K562 (cell line): ENCODE data around the gene ABCC9. TPM values are rescaled to one million over a fixed set of nuclear protein-coding genes. Genes with fewer than 3 reads are reported as not detected.
"Not testable (repeated sequence)": the region's sequence is repeated elsewhere in the genome, so short reads cannot be mapped to it uniquely, and the experiment has no call there.

ENCODE experiments used
- ATAC-seq: fragments of 200-7000 bp; cut with Tn5 transposase; 3 replicates; pipeline ENCODE4 v1.9.1; 2020; ENCODE audit warnings: moderate library complexity
- BruUV-seq: library from RNA; stranded (reverse); fragments of 400-500 nt; replicated peaks from 2 replicates; lab custom pipeline; 2021; lab: Mats Ljungman, UMichigan
- CTCF ChIA-PET: fragments of 300-600 bp; formaldehyde crosslinking; extraction: SDS; loops from one replicate; lab custom pipeline; 2021; ENCODE audit warnings: low intra/inter-chr PET ratio; lab: Yijun Ruan, JAX
- POLR2A ChIA-PET: fragments of 300-600, 350-650 bp; sonication (Branson Sonifier 250); formaldehyde crosslinking; extraction: SDS; loops from one replicate; lab custom pipeline; 2021; ENCODE audit warnings: antibody characterized with exemption, inconsistent platforms; lab: Yijun Ruan, JAX
- DNase-seq, 4 experiments: peaks; one replicate each; pipeline versions ENCODE4 v3.0.0 to v3.0.0-alpha.2; 2011 to 2018; ENCODE audit warnings: low spot score in 3 of 4, mixed read lengths in 3 of 4; ENCODE audit errors: extremely low read depth in 1 of 4
- FAIRE-seq: peaks from 2 replicates; lab custom pipeline; 2011; peaks lifted over from hg19 to GRCh38; lab: Jason Lieb, UNC
- H2AFZ ChIP-seq: 2 replicates; pipeline ENCODE4 v1.6.0; 2011; ENCODE audit warnings: low read depth, low read length, control low read depth, inconsistent platforms
- H3K27ac ChIP-seq: fragments of 200-600 bp; 3 replicates; pipeline ENCODE4 v1.8.0; 2011; ENCODE audit warnings: low read depth, mild to moderate bottlenecking, control low read depth, inconsistent platforms, low read length, moderate library complexity, mixed read lengths; ENCODE audit errors: extremely low read depth
- H3K27me3 ChIP-seq, 2 experiments: fragments of 300-600 bp in 1 of 2; 2 replicates in 1 of 2; 3 replicates in 1 of 2; pipeline versions ENCODE4 v1.6.0 to v1.8.0; 2011; ENCODE audit warnings: inconsistent platforms in 2 of 2, low read length in 2 of 2, mild to moderate bottlenecking in 1 of 2, mixed read lengths in 1 of 2, moderate library complexity in 1 of 2; ENCODE audit not compliant: control insufficient read depth in 2 of 2, insufficient read depth in 2 of 2
- H3K36me3 ChIP-seq: fragments of 300-600 bp; 3 replicates; pipeline ENCODE4 v1.8.0; 2011; ENCODE audit warnings: mild to moderate bottlenecking, low read length, inconsistent platforms; ENCODE audit not compliant: control insufficient read depth, insufficient read depth
- H3K4me1 ChIP-seq, 2 experiments: fragments of 200-600 bp in 1 of 2; replicated peaks in 1 of 2; 2 replicates in 1 of 2; 3 replicates in 1 of 2; pipeline versions ENCODE4 v1.5.1 to v1.8.0; 2011; ENCODE audit warnings: inconsistent platforms in 2 of 2, low read length in 2 of 2, mild to moderate bottlenecking in 1 of 2, mixed read lengths in 1 of 2, moderate library complexity in 1 of 2; ENCODE audit not compliant: control insufficient read depth in 2 of 2, insufficient read depth in 2 of 2
- H3K4me2 ChIP-seq: 2 replicates; pipeline ENCODE4 v1.6.1; 2011; ENCODE audit warnings: low read length, control low read depth, inconsistent platforms, mixed read lengths; ENCODE audit not compliant: insufficient read depth
- H3K4me3 ChIP-seq: fragments of 200-600 bp; sonication (generic), shearing (Covaris generic); 2 replicates; pipeline ENCODE4 v1.5.1; 2016; ENCODE audit warnings: control low read depth, inconsistent platforms
- H3K79me2 ChIP-seq: fragments of 200-600 bp; 3 replicates; pipeline ENCODE4 v1.8.0; 2011; ENCODE audit warnings: low read length, inconsistent platforms; ENCODE audit not compliant: control insufficient read depth, insufficient read depth
- H3K9ac ChIP-seq, 2 experiments: 2 replicates each; pipeline versions ENCODE4 v1.6.0 to v1.6.1; 2011; ENCODE audit warnings: low read depth in 2 of 2, low read length in 2 of 2, control low read depth in 1 of 2, inconsistent platforms in 1 of 2, mild to moderate bottlenecking in 1 of 2, mixed read lengths in 1 of 2; ENCODE audit not compliant: insufficient read depth in 1 of 2
- H3K9me1 ChIP-seq: one replicate; pipeline ENCODE4 v1.6.0; 2011; ENCODE audit warnings: inconsistent platforms, mild to moderate bottlenecking, low read length, moderate library complexity; ENCODE audit not compliant: control insufficient read depth, insufficient read depth
- H3K9me3 ChIP-seq: replicated peaks from 2 replicates; pipeline ENCODE4 v1.5.1; 2011; ENCODE audit warnings: low read depth, low read length, inconsistent platforms; ENCODE audit not compliant: control insufficient read depth, insufficient read depth
- H4K20me1 ChIP-seq: replicated peaks from 2 replicates; pipeline ENCODE4 v1.6.1; 2011; ENCODE audit warnings: low read length, inconsistent platforms, mixed read lengths; ENCODE audit not compliant: control insufficient read depth, insufficient read depth
- NBN ChIP-seq: fragments of 450-650 bp; IDR thresholded peaks from 2 replicates; pipeline ENCODE4 v1.6.1; 2016; ENCODE audit warnings: low read depth, mild to moderate bottlenecking
- SFPQ ChIP-seq: fragments of 200-400 bp; formaldehyde crosslinking; IDR thresholded peaks from 2 replicates; pipeline ENCODE4 v1.6.1; 2017; ENCODE audit warnings: mild to moderate bottlenecking, low read depth, low read length, moderate library complexity
- ZHX1 ChIP-seq: fragments of 150-350 bp; conservative IDR thresholded peaks from 2 replicates; pipeline ENCODE4 v1.6.1; 2014; ENCODE audit warnings: low read length
- ZKSCAN8 ChIP-seq: fragments of 200-800 bp; sonication (Bioruptor generic); IDR thresholded peaks from 2 replicates; pipeline ENCODE4 v1.6.1; 2016; ENCODE audit warnings: missing genetic modification characterization, missing compliant biosample characterization
- ZNF146 ChIP-seq: IDR thresholded peaks from one replicate; pipeline ENCODE4 v1.6.1; 2018; ENCODE audit warnings: missing compliant biosample characterization; ENCODE audit not compliant: unreplicated experiment
- ZNF436 ChIP-seq: fragments of 250-450, 450-650 bp; sonication (Bioruptor Pico); formaldehyde crosslinking; IDR thresholded peaks from 2 replicates; pipeline ENCODE4 v1.7.0; 2020; ENCODE audit warnings: mild to moderate bottlenecking
- WGBS: fragments of 100-300 bp; shearing (Covaris generic); methylation state at CpG from one replicate; pipeline ENCODE4 v1.1.6; 2016; ENCODE audit warnings: low coverage, mixed read lengths; ENCODE audit not compliant: insufficient coverage; ENCODE audit errors: missing lambda C conversion rate; 5-methylcytosine and 5-hydroxymethylcytosine counted together
- in situ Hi-C: fragments of 300-500 bp; cut with MboI; formaldehyde crosslinking; loops from 4 replicates; pipeline ENCODE4 v1.15.0; 2018; ENCODE audit warnings: inconsistent platforms, mixed read lengths
- intact Hi-C: fragments of 100-400 bp; cut with micrococcal nuclease; formaldehyde crosslinking; loops from 2 replicates; pipeline ENCODE4 v1.14.2; 2022
- polyA plus RNA-seq, 8 experiments: library from polyadenylated mRNA; depleted of rRNA in 4 of 8; stranded (reverse) in 5 of 8; unstranded in 3 of 8; fragments of >200 nt; fragmentation: Nextera tagmentation in 2 of 8; fragmentation: Illumina TruSeq in 1 of 8; extraction: Ambion mirVana in 2 of 8; extraction: Trizol in 1 of 8; gene quantifications; 2 replicates each; pipeline versions ENCODE4 v1.2.1 to v1.2.3, GENCODE V29; 2011 to 2014; ENCODE audit warnings: inconsistent platforms in 1 of 8, missing spikeins in 1 of 8
- total RNA-seq, 7 experiments: library from RNA; depleted of rRNA in 6 of 7; stranded (reverse); fragments of >200 nt in 6 of 7; fragmentation: Illumina TruSeq in 2 of 7; extraction: Trizol in 2 of 7; gene quantifications; 2 replicates each; pipeline versions ENCODE4 v1.2.1 to v1.2.3, GENCODE V29; 2011 to 2021; ENCODE audit warnings: low replicate concordance in 1 of 7
- TF ChIP-seq, protein P1 (sequence below): fragments of 450-650 bp; conservative IDR thresholded peaks from 2 replicates; pipeline ENCODE4 v1.6.1; 2016; ENCODE audit warnings: missing genetic modification characterization, low read depth, mild to moderate bottlenecking, control low read depth, missing compliant biosample characterization

ABCC9 gene
- total and polyA plus RNA-seq, 9 of the 15 experiments (the other 6 are each of a cell fraction or from before 2014, with no cell fraction given), result 0.05 to 0.40 (median 0.18) TPM

- DNase-seq, FAIRE-seq, H3K9ac ChIP-seq, H2AFZ ChIP-seq, H3K9me3 ChIP-seq, H3K27me3 ChIP-seq, in situ Hi-C loops, H3K27ac ChIP-seq, intact Hi-C loops, POLR2A ChIA-PET, H3K4me3 ChIP-seq, CTCF ChIA-PET, ATAC-seq, H3K36me3 ChIP-seq, H4K20me1 ChIP-seq, H3K79me2 ChIP-seq, H3K9me1 ChIP-seq, BruUV-seq, H3K4me2 ChIP-seq, H3K4me1 ChIP-seq: not testable (repeated sequence)
- WGBS, result 24% methylated on average over 2 of the region's 2 CpGs
- TF ChIP-seq ZNF146 (CRISPR knock-in tag), result peak; percentile 60
Observed at GRCh38 chr12:21812340-21812739, 128.9 kb downstream of the ABCC9 start.

DNA sequence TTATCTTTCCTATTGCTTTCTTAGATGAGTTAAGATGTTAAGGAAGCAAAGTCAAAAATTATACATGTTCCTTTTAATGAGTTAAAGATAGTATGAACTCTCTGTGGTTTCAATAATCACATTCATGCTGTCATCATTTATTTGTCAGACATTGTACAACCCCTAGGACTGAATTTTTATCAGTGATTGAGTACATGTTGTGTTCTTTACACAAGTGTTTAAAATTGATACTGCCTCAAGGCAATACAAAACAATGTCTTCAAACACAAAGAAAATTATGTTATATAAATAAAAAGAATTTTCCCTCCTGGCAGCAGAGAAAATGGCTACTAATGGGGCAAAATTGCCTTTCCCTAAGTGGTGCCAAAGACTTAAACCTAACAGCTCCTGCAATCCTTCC lies 132.1 kb downstream of the ABCC9 start:
- intact Hi-C loops, result no loop called here
- no peak for DNase-seq
- ChIA-PET POLR2A (no interaction called here), CTCF (no interaction called here)
- no peaks in the 10 kb centered on the region for H3K36me3 ChIP-seq
- no peaks in the 10 kb centered on the region for H3K4me1 ChIP-seq
- no peak overlapping the region for H3K4me2 ChIP-seq
- no peaks in the 10 kb centered on the region for H3K9me3 ChIP-seq
- no peak overlapping the region for H3K27ac ChIP-seq
- in situ Hi-C loops, result no loop called here
- H3K4me3 ChIP-seq, result no peak overlapping the region
- FAIRE-seq, result no peak
- H3K79me2 ChIP-seq, result no peaks in the 10 kb centered on the region
- no peaks in the 10 kb centered on the region for H3K27me3 ChIP-seq
- TF ChIP-seq ZKSCAN8 (CRISPR knock-in tag) (no peak), NBN (no peak), SFPQ (no peak), ZNF436 (CRISPR knock-in tag) (no peak), ZHX1 (no peak)
- TF ChIP-seq, protein P1, sequence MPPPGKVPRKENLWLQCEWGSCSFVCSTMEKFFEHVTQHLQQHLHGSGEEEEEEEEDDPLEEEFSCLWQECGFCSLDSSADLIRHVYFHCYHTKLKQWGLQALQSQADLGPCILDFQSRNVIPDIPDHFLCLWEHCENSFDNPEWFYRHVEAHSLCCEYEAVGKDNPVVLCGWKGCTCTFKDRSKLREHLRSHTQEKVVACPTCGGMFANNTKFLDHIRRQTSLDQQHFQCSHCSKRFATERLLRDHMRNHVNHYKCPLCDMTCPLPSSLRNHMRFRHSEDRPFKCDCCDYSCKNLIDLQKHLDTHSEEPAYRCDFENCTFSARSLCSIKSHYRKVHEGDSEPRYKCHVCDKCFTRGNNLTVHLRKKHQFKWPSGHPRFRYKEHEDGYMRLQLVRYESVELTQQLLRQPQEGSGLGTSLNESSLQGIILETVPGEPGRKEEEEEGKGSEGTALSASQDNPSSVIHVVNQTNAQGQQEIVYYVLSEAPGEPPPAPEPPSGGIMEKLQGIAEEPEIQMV (tag), result no peak
- TF ChIP-seq, all 486 proteins: peak for 0
- Histone ChIP-seq H2AFZ (no peak overlapping the region), H3K9ac (no peak overlapping the region), H4K20me1 (no peaks in the 10 kb centered on the region), H3K9me1 (no peaks in the 10 kb centered on the region)
- no TSS peak for BruUV-seq
- ATAC-seq, result no peak
